Globus pallidus (tissue), 1 donor: ENCODE measurements around the gene HIP1.
"Not testable (repeated sequence)": the region's sequence is repeated elsewhere in the genome, so short reads cannot be mapped to it uniquely, and the experiment has no call there.

Experiments used
- DNase-seq: peaks from one replicate; pipeline ENCODE4 v3.0.0-alpha.2; 2015; ENCODE audit warnings: low spot score

Gene HIP1

GRCh38 chr7:75572396-75572795 is 166.3 kb downstream of the HIP1 start:
- peak; percentile 79 for DNase-seq

- no peak for DNase-seq
Measured at GRCh38 chr7:75571209-75571608, 167.5 kb downstream of the HIP1 start.

- DNase-seq, result not testable (repeated sequence)
Measured at GRCh38 chr7:75569629-75570282, 169.0 kb downstream of the HIP1 start.

- peak; percentile 51 for DNase-seq
Measured at GRCh38 chr7:75567948-75568595, 170.7 kb downstream of the HIP1 start.

GRCh38 chr7:75565132-75565837 is 173.5 kb downstream of the HIP1 start:
- no peak for DNase-seq

GRCh38 chr7:75563171-75563570 is 175.6 kb downstream of the HIP1 start:
- DNase-seq, result no peak

GRCh38 chr7:75559976-75560365 is 178.8 kb downstream of the HIP1 start:
- no peak for DNase-seq

- no peak for DNase-seq
Measured at GRCh38 chr7:75559355-75559975, 179.3 kb downstream of the HIP1 start.

DNA sequence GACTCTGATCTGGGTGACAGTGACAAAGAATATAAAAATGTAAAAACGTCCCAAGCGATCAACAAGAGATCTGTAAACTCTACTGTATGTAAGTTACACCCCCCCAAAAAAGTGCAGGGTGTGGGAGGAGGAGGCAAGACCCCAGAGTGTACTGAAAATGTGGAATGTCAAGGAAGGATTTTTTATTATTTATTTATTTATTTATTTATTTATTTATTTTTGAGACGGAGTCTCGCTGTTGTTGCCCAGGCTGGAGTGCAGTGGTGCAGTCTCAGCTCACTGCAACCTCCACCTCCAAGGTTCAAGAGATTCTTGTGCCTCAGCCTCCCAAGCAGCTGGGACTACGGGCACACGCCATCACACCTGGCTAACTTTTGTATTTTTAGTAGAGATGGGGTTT is 181.9 kb downstream of the HIP1 start:
- not testable (repeated sequence) for DNase-seq

GRCh38 chr7:75555736-75556135 is 183.0 kb downstream of the HIP1 start:
- DNase-seq, result no peak

DNA sequence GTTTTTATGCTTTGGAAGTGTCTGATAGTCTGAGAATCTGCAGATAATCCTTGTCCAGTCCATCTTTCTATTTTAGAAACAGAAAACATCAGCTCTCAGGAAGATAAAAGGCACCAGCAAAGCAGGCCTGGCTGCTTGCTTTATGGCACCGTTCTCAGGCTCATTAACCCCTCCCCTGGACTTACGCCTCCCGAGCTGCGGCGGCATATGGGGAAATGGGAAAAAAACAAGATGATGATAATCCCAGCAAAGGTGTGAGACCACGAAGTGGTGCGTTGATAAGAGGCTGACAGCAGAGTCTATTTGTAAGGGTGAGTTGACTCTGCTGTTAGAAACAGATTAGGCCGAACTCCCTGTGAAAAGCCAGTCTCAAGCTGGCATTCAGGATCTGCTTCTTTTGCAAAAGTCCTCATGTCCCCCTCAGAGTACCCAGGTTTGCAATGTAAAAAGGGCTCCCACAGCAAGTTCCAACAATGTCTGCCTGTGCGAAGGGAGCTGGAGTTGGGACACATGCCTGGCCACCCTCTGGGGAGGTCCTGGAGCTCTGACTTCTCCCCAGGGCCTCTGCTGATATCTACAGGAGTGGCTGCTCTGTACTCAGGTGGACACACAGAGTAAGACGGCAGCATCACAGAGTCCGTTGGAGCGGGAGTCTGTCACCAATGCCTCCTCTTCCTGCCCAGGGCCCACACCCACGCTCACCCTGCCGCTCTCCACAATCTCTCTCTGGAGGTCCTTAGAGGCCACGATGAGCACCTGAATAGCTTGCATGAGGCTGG is 192.3 kb downstream of the HIP1 start:
- no peak for DNase-seq

DNA sequence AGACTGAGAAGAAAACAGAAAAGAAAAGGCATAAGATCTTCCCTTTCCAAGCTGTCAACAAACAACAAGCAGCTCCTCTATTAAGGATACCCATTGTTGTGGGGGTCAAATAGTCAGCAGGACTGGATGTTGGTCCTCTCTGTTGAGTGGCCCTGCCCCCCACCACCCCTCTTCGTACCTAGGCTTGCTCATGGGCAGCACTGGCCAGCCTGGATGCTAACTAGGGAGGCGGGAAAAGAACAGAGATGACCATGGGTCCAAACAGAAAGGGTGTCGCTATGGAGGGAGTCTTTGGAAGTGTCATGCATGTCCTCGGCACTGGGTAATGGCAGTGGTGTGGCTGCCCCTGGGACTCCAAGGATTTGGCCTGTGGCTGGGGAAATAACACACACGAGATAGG is 201.0 kb downstream of the HIP1 start:
- DNase-seq, result no peak

DNA sequence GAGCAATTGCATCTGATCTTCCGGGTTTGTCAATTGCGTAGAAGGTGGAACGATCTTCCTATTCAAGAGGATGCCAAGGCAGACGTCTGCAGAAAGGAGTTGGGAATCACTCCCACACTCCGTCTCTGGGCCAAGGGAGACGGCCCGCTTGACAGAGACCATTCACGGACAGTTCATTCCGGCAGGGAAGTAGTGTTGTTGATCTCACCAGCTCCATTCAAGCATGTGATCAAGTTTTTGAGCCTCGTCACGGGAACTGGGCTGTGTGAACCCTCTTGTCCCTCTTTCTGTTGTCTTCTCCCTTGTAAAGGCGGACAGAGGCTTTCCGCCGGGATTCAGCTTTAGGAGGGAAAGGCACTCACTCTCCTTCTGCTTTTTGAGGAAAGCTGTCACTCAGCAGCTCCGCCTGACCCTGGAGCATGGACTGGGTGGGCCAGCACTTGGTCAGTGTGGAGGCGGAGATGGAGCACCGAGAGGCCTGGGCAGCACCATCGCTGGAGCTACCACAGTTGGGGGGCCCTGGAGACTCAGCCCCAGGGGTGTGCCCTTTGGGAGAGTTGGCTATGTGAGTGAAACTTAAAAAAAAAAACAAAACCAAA is 201.7 kb downstream of the HIP1 start:
- no peak for DNase-seq

GRCh38 chr7:75536491-75536890 is 202.2 kb downstream of the HIP1 start:
- DNase-seq, result no peak

GRCh38 chr7:75534727-75535307 is 203.9 kb downstream of the HIP1 start:
- DNase-seq, result no peak

GRCh38 chr7:75533926-75534325 is 204.8 kb downstream of the HIP1 start:
- no peak for DNase-seq

- DNase-seq, result no peak
Measured at GRCh38 chr7:75532639-75533038, 206.1 kb downstream of the HIP1 start.

DNA sequence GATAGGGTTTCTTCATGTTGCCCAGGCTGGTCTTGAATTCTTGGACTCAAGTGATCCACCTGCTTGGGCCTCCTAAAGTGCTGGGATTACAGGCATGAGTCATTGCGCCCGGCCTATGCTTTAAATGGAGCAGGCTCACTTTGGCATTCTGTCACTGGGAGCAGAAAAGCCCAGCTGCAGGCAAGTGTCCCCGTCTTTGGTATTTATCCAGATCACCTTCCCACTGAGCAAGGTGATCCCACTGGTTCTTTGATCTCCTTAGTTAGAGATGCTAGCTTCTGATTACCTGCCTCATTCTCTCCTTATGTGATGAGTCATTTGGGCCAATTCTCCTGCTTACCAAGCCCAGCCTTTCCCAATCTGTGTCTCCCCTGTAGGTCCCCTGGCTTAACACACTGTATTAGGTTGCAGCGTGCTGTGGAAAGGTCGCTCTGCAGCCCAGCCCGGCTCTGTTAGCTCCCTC is 207.4 kb downstream of the HIP1 start:
- no peak for DNase-seq

GRCh38 chr7:75527224-75527722 is 211.5 kb downstream of the HIP1 start:
- DNase-seq, result not testable (repeated sequence)

GRCh38 chr7:75521727-75522126 is 217.0 kb downstream of the HIP1 start:
- DNase-seq, result not testable (repeated sequence)

DNA sequence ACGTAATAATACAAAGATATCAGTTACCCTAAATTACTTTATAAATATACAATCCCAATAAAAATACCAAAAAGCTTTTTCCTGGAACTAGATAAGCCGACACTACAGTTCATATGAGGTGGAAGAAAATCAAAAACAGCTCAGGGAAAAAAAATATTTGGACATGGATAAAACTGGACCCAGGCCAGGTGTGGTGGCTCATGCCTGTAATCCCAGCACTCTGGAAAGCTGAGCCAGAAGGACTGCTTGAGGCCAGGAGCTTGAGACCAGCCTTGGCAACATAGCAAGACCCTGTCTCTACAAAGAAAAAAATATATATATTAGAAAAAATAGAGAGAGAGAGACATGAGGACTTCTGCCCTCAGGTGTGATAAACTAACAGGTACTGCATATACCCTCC is 219.9 kb downstream of the HIP1 start:
- not testable (repeated sequence) for DNase-seq
